Fibroblast of skin of right biceps (primary cell): ENCODE measurements around the gene RGS7.
"Not testable (repeated sequence)": the region's sequence is repeated elsewhere in the genome, so short reads cannot be mapped to it uniquely, and the experiment has no call there.

Experiments
- DNase-seq: peaks from one replicate; pipeline ENCODE4 v3.0.0-alpha.2; 2013

The RGS7 gene

GRCh38 chr1:241203817-241204216 lies 153.2 kb downstream of the RGS7 start:
- DNase-seq, result no peak

GRCh38 chr1:241202401-241202800 lies 154.6 kb downstream of the RGS7 start:
- no peak for DNase-seq

GRCh38 chr1:241186716-241187115 lies 170.3 kb downstream of the RGS7 start:
- no peak for DNase-seq

GRCh38 chr1:241181971-241182370 lies 175.0 kb downstream of the RGS7 start:
- no peak for DNase-seq

- no peak for DNase-seq
Observed at GRCh38 chr1:241181471-241181870, 175.5 kb downstream of the RGS7 start.

GRCh38 chr1:241180569-241180968 lies 176.4 kb downstream of the RGS7 start:
- DNase-seq, result no peak

- DNase-seq, result no peak
Observed at GRCh38 chr1:241177660-241178059, 179.3 kb downstream of the RGS7 start.

- DNase-seq, result no peak
Observed at GRCh38 chr1:241172486-241172885, 184.5 kb downstream of the RGS7 start.

GRCh38 chr1:241171991-241172390 lies 185.0 kb downstream of the RGS7 start:
- no peak for DNase-seq

- DNase-seq, result no peak
Observed at GRCh38 chr1:241167121-241167630, 189.8 kb downstream of the RGS7 start.

GRCh38 chr1:241166625-241167024 lies 190.4 kb downstream of the RGS7 start:
- no peak for DNase-seq

- DNase-seq, result not testable (repeated sequence)
Observed at GRCh38 chr1:241165256-241165655, 191.7 kb downstream of the RGS7 start.

GRCh38 chr1:241163363-241163762 lies 193.6 kb downstream of the RGS7 start:
- DNase-seq, result no peak

GRCh38 chr1:241161188-241161689 lies 195.8 kb downstream of the RGS7 start:
- no peak for DNase-seq

- DNase-seq, result no peak
Observed at GRCh38 chr1:241157435-241157834, 199.6 kb downstream of the RGS7 start.

GRCh38 chr1:241156231-241156965 lies 200.6 kb downstream of the RGS7 start:
- peak; percentile 15 for DNase-seq

GRCh38 chr1:241145881-241146280 lies 211.1 kb downstream of the RGS7 start:
- DNase-seq, result no peak

- no peak for DNase-seq
Observed at GRCh38 chr1:241143765-241144442, 213.1 kb downstream of the RGS7 start.

GRCh38 chr1:241142493-241142892 lies 214.5 kb downstream of the RGS7 start:
- no peak for DNase-seq

- DNase-seq, result not testable (repeated sequence)
Observed at GRCh38 chr1:241141646-241142045, 215.4 kb downstream of the RGS7 start.

GRCh38 chr1:241140670-241141069 lies 216.3 kb downstream of the RGS7 start:
- DNase-seq, result no peak

GRCh38 chr1:241139047-241139446 lies 218.0 kb downstream of the RGS7 start:
- DNase-seq, result no peak

- no peak for DNase-seq
Observed at GRCh38 chr1:241138248-241138647, 218.8 kb downstream of the RGS7 start.

GRCh38 chr1:241136389-241136788 lies 220.6 kb downstream of the RGS7 start:
- DNase-seq, result no peak
